Measurements from ENCODE around the gene PALD1. TPM values are rescaled to one million over a fixed set of nuclear protein-coding genes. Genes with fewer than 3 reads are reported as not detected.

PALD1 gene
- total and polyA plus RNA-seq, 9 of the 15 experiments (the other 6 are each of a cell fraction or from before 2014, with no cell fraction given), result 0.03 to 0.29 (median 0.09) TPM; not detected in 2

- in situ Hi-C loops (cut with MboI) (no loop called here), intact Hi-C loops (cut with micrococcal nuclease) (no loop called here)
- H3K9ac ChIP-seq (ENCODE audit: insufficient read depth in 1 of 2, low read depth in 2 of 2, low read length in 2 of 2), result peak overlapping the region in 1 of 2 experiments; percentile 84; a peak in 2 of 4 replicates
- H3K9me1 ChIP-seq (ENCODE audit: control insufficient read depth, insufficient read depth, low read length), result no peaks in the 10 kb centered on the region
- no peaks in the 10 kb centered on the region for H3K27me3 ChIP-seq (ENCODE audit: control insufficient read depth in 2 of 2, insufficient read depth in 2 of 2, low read length in 2 of 2)
- DNase-seq (ENCODE audit: extremely low read depth in 1 of 4, low spot score in 3 of 4) (no peak), ATAC-seq (no peak), FAIRE-seq (no peak)
- no peaks in the 10 kb centered on the region for H3K9me3 ChIP-seq (replicated peaks; ENCODE audit: control insufficient read depth, insufficient read depth, low read depth, low read length)
- H3K27ac ChIP-seq (ENCODE audit: extremely low read depth, low read depth, low read length), result 0 out of 3 replicates have a peak overlapping the region, but pooled peaks have one; percentile 15
- no peaks in the 10 kb centered on the region for H4K20me1 ChIP-seq (replicated peaks; ENCODE audit: control insufficient read depth, insufficient read depth, low read length)
- CTCF ChIA-PET (ENCODE audit: low intra/inter-chr PET ratio), result no interaction called here
- H3K36me3 ChIP-seq (ENCODE audit: control insufficient read depth, insufficient read depth, low read length), result no peaks in the 10 kb centered on the region
- 0 out of 2 replicates have a peak overlapping the region, but pooled peaks have one; percentile 9 for H3K4me2 ChIP-seq (ENCODE audit: insufficient read depth, low read length)
- BruUV-seq (replicated peaks), result no TSS peak
- H2AFZ ChIP-seq (ENCODE audit: low read depth, low read length), result peak overlapping the region; percentile 58
- TF ChIP-seq ZNF384 (IDR thresholded peaks at IDR 0.05; ENCODE audit: low read depth, low read length) (peak; percentile 43; the same call in 1 of the 2 replicates), ZNF263 (CRISPR knock-in tag; IDR thresholded peaks at IDR 0.05; ENCODE audit: borderline replicate concordance) (no peak)
- TF ChIP-seq, protein P1, sequence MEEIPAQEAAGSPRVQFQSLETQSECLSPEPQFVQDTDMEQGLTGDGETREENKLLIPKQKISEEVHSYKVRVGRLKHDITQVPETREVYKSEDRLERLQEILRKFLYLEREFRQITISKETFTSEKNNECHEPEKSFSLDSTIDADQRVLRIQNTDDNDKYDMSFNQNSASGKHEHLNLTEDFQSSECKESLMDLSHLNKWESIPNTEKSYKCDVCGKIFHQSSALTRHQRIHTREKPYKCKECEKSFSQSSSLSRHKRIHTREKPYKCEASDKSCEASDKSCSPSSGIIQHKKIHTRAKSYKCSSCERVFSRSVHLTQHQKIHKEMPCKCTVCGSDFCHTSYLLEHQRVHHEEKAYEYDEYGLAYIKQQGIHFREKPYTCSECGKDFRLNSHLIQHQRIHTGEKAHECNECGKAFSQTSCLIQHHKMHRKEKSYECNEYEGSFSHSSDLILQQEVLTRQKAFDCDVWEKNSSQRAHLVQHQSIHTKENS (CRISPR knock-in tag; IDR thresholded peaks at IDR 0.05), result no peak
- 42% methylated on average over 2 of the region's 5 CpGs for WGBS (ENCODE audit: insufficient coverage, low coverage, missing lambda C conversion rate)
- no peaks in the 10 kb centered on the region; the same call in 2 of the 3 replicates for H3K79me2 ChIP-seq (ENCODE audit: control insufficient read depth, insufficient read depth, low read length)
- H3K4me3 ChIP-seq, result no peak overlapping the region
- POLR2A ChIA-PET, result interaction anchor here (1.0 to 1.3 kb wide), 3 partner anchors 9 to 44 kb away, joined by 3 read pairs; no protein-coding TSS in a partner anchor
- peaks cover 64 to 65% of the 10 kb centered on the region in 2 experiments for H3K4me1 ChIP-seq (replicated peaks in 1 of 2; ENCODE audit: control insufficient read depth in 2 of 2, insufficient read depth in 2 of 2, low read length in 2 of 2)
Measured at GRCh38 chr10:70601746-70602145, 123.2 kb downstream of the PALD1 start.
